Endothelial cell (in vitro differentiated cells): ENCODE measurements around the gene GTF2H4. TPM values are rescaled to one million over a fixed set of nuclear protein-coding genes. Genes with fewer than 3 reads are reported as not detected.

Experiments
- DNase-seq: peaks from one replicate; pipeline ENCODE4 v3.0.0; 2021; ENCODE audit warnings: low spot score
- H3K27ac Mint-ChIP-seq: one replicate; pipeline ENCODE4 v1.8.0; 2021; ENCODE audit warnings: mixed read lengths, inconsistent platforms; ENCODE audit not compliant: unreplicated experiment
- H3K27me3 Mint-ChIP-seq: one replicate; pipeline ENCODE4 v1.8.0; 2021; ENCODE audit warnings: mild to moderate bottlenecking, moderate library complexity, mixed read lengths, inconsistent platforms; ENCODE audit not compliant: unreplicated experiment
- H3K36me3 Mint-ChIP-seq: one replicate; pipeline ENCODE4 v1.8.0; 2021; ENCODE audit warnings: mild to moderate bottlenecking, low read depth, mixed read lengths, inconsistent platforms; ENCODE audit not compliant: unreplicated experiment
- H3K4me1 Mint-ChIP-seq: one replicate; pipeline ENCODE4 v1.8.0; 2021; ENCODE audit warnings: mild to moderate bottlenecking, mixed read lengths, inconsistent platforms; ENCODE audit not compliant: unreplicated experiment
- H3K4me3 Mint-ChIP-seq: one replicate; pipeline ENCODE4 v1.8.0; 2021; ENCODE audit warnings: mild to moderate bottlenecking, mixed read lengths, inconsistent platforms; ENCODE audit not compliant: unreplicated experiment
- H3K9me3 Mint-ChIP-seq: one replicate; pipeline ENCODE4 v1.8.0; 2021; ENCODE audit warnings: mixed read lengths, inconsistent platforms; ENCODE audit not compliant: unreplicated experiment
- microRNA-seq: library from miRNA; unstranded; fragments of <30 nt; microRNA quantifications from one replicate; pipeline ENCODE4, GENCODE V29; 2020; ENCODE audit not compliant: unreplicated experiment
- total RNA-seq: library from RNA; stranded (reverse); fragmentation: NEBNext Ultra II Directional; extraction: Animal tissue kit (Norgen Biotek cat#: 25700); gene quantifications from one replicate; pipeline ENCODE4 v1.2.1, GENCODE V29; 2021; ENCODE audit not compliant: unreplicated experiment
- TF ChIP-seq, protein P1 (sequence below): fragments of 200-600 bp; sonication (generic); IDR thresholded peaks from one replicate; pipeline ENCODE4 v1.5.0; 2021; ENCODE audit warnings: antibody characterized with exemption; ENCODE audit not compliant: unreplicated experiment

GTF2H4 gene
- total RNA-seq, 1 donor from 2014 or later, result 47.6 TPM

DNA sequence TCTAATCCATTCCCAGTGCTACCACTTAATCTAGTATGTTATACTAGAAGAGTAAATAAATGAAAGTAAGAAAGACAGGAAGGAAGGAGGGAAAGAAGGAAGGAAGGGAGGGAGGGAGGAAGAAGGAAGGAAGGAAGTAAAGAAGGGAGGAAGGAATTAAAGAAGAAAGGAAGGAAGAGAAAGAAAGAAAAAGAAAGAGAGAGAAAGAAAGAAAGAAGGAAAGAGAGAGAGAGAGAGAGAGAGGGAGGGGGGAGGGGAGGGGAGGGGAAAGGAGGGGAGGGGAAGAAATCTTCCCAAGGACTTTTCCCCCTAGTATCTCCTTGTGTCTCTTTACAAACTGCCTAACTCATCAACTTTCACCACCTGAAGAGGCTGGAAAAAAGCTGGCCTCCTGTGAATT is 54.7 kb downstream of the GTF2H4 start:
- no peaks in the 10 kb centered on the region for H3K9me3 Mint-ChIP-seq
- TF ChIP-seq, protein P1, sequence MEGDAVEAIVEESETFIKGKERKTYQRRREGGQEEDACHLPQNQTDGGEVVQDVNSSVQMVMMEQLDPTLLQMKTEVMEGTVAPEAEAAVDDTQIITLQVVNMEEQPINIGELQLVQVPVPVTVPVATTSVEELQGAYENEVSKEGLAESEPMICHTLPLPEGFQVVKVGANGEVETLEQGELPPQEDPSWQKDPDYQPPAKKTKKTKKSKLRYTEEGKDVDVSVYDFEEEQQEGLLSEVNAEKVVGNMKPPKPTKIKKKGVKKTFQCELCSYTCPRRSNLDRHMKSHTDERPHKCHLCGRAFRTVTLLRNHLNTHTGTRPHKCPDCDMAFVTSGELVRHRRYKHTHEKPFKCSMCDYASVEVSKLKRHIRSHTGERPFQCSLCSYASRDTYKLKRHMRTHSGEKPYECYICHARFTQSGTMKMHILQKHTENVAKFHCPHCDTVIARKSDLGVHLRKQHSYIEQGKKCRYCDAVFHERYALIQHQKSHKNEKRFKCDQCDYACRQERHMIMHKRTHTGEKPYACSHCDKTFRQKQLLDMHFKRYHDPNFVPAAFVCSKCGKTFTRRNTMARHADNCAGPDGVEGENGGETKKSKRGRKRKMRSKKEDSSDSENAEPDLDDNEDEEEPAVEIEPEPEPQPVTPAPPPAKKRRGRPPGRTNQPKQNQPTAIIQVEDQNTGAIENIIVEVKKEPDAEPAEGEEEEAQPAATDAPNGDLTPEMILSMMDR, result no peak
- peaks cover 6% of the 10 kb centered on the region for H3K27me3 Mint-ChIP-seq
- no peak for DNase-seq
- no peak overlapping the region for H3K27ac Mint-ChIP-seq
- H3K4me3 Mint-ChIP-seq, result no peak overlapping the region
- peaks cover 6% of the 10 kb centered on the region for H3K36me3 Mint-ChIP-seq
- peaks cover 11% of the 10 kb centered on the region for H3K4me1 Mint-ChIP-seq

DNA sequence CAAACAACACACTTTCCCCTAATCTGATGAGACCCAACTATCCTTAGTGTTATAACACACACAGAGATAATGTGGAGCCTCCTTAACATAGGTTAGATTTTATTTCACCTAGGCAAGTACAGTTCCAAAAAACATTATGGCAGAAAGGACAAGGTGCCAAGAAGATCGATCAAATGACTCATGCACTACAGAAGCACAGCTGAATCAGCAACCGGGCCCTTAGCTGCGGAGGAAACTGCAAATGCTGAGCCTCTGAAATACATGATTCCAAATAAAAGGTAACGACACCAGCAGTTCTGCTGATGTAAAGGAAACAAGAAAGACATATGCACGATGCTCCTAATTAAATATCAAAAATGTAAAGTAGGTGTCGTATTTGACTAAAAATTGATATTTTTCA is 55.6 kb downstream of the GTF2H4 start:
- H3K27ac Mint-ChIP-seq, result no peak overlapping the region
- H3K36me3 Mint-ChIP-seq, result peaks cover 6% of the 10 kb centered on the region
- no peak overlapping the region for H3K4me3 Mint-ChIP-seq
- H3K4me1 Mint-ChIP-seq, result peaks cover 4% of the 10 kb centered on the region
- TF ChIP-seq, protein P1, result no peak
- H3K9me3 Mint-ChIP-seq, result no peaks in the 10 kb centered on the region
- peaks cover 6% of the 10 kb centered on the region for H3K27me3 Mint-ChIP-seq
- no peak for DNase-seq

Small RNA genes within 50 kb of the gene (microRNA-seq; reads per million reads assigned to microRNA genes)
- 1.2 reads per million, percentile 17 among the genes with 10 or more reads in this experiment for gene MIR4640

Other genes starting within 250 kb of the GTF2H4 start
- 38.5 TPM for gene DHX16, start 235.2 kb upstream of the GTF2H4 start, total RNA-seq
- gene PPP1R18, start 221.6 kb upstream of the GTF2H4 start, total RNA-seq, result 285 TPM
- gene NRM, start 217.2 kb upstream of the GTF2H4 start, total RNA-seq, result 26.0 TPM
- gene MDC1, start 190.9 kb upstream of the GTF2H4 start, total RNA-seq, result 51.7 TPM
- 1,094 TPM for gene TUBB, start 187.9 kb upstream of the GTF2H4 start, total RNA-seq
- 136 TPM for gene FLOT1, start 165.5 kb upstream of the GTF2H4 start, total RNA-seq
- gene IER3, start 163.7 kb upstream of the GTF2H4 start, total RNA-seq, result 4.8 TPM
- gene DDR1, start 23.7 kb upstream of the GTF2H4 start, total RNA-seq, result 8.2 TPM
- 20.0 TPM for gene VARS2, start 6.0 kb downstream of the GTF2H4 start, total RNA-seq
- gene SFTA2, start 24.0 kb downstream of the GTF2H4 start, total RNA-seq, result 2.8 TPM
- not detected for gene MUCL3, start 32.8 kb downstream of the GTF2H4 start, total RNA-seq
- 0.10 TPM for gene MUC21, start 75.5 kb downstream of the GTF2H4 start, total RNA-seq
- not detected for gene MUC22, start 102.3 kb downstream of the GTF2H4 start, total RNA-seq
- not detected for gene C6orf15, start 204.4 kb downstream of the GTF2H4 start, total RNA-seq
- gene PSORS1C1, start 206.6 kb downstream of the GTF2H4 start, total RNA-seq, result 0.54 TPM
- gene CDSN, start 212.2 kb downstream of the GTF2H4 start, total RNA-seq, result not detected
- gene PSORS1C2, start 230.9 kb downstream of the GTF2H4 start, total RNA-seq, result 0.38 TPM
- 21.7 TPM for gene CCHCR1, start 249.6 kb downstream of the GTF2H4 start, total RNA-seq